NCI-H1417 treated with DMSO at 0.1 percent for 48 hours (cell line): Measurements from ENCODE around the gene INHBE.
A peak's percentile ranks its signal among the peaks of the same experiment; 100 is the strongest.
"Not testable (repeated sequence)": the region's sequence is repeated elsewhere in the genome, so short reads cannot be mapped to it uniquely, and the experiment has no call there.

Source experiments
- DNase-seq: peaks from one replicate; lab custom pipeline; 2025; lab: John Stamatoyannopoulos, UW

The INHBE gene

DNA sequence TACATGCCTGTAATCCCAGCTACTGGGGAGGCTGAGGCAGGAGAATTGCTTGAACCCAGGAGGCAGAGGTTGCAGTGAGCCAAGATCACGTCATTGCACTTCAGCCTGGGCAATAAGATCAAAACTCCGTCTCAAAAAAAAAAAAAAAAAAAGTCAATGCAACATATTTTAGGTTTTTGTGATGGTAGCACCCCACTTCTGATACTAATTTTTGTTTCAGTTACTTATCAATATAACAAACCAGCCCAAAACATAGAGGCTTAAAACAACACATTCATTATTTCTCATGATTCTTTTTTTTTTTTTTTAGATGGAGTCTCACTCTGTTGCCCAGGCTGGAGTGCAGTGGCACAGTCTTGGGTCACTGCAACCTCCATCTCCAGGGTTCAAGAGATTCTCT, 13.7 kb upstream of the INHBE start:
- not testable (repeated sequence) for DNase-seq

DNA sequence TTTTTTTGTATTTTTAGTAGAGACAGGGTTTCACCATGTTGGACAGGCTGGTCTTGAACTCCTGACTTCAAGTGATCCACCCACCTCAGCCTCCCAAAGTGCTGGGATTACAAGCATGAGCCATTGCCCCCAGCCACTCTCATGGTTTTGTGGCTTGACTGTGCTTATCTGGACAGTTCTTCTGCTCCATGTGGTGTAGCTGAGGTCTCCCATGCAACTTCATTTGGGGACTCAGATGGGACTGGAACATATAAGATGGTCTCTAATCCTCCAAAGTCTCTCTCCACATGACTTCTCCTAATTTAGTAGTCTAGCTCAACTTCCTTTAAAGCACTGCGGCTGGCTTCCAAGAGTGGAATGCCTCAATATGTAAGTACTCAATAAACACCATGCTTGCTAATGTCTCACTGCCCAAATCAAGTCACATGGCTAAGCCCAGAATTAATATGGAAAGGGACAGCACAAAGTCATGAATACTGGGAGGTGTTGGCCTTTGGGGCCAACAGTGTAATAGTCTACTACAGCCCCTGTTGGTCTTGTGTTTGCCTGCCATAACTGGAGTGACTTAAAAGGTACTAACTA, 13.2 kb upstream of the INHBE start:
- DNase-seq, result no peak

DNA sequence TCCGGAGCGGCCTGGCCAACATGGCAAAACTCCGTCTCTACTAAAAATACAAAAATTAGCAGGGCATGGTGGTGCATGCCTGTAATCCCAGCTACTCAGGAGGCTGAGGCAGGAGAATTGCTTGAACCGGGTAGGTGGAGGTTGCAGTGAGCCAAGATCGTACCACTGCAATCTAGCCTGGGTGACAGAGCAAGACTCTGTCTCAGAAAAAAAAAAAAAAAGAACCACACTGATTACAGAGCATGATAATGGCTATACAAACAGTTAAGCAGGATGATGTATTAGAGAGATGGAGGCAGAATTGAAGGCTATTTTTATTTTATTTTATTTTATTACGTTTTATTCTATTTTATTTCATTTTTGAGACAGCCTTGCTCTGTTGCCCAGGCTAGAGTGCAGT, 10.8 kb upstream of the INHBE start:
- DNase-seq, result not testable (repeated sequence)

DNA sequence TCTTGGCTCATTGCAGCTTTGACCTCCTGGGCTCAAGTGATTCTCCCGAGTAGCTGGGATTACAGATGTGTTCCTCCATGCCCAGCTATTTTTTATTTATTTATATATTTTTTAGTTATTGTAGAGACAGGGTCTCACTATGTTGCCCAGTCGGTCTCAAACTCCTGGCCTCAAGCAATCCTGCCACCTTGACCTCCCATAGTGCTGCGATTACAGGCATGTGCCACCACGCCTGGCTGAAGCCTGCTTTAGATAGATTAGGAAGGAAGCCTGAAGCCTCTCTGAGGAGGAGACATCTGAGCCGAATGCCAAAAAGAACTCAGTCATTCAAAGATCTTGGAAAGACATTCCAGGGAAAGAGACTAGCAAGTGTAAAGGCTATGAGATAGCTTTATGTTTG, 10.4 kb upstream of the INHBE start:
- DNase-seq, result no peak

DNA sequence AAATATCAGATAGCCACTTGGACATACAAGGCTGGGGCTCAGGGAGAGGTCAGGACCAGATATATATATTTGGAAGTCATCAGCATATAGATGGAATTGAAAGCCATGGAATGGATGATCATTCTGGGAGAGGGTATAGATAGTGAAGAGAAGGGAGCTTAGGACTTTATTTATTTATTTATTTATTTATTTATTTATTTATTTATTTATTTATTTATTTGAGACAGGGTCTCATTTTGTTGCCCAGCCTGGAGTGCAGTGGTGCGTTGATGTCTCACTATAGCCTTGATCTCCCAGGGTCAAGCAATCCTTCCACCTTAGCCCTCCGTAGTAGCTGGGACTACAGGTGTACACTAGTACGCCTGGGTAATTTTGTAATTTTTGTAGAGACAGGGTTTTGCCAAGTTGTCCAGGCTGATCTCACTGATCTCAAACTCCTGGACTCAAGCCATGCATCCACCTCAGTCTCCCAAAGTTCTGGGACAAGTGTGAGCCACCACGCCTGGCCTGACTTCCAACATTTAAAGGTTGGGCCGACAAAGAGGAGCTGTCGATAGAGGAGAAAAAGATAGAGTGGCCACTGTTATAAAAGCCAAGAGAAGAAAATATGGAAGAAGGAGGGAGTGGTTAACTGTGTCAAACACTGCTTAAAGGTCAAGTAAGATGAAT, 8.7 kb upstream of the INHBE start:
- no peak for DNase-seq

DNA sequence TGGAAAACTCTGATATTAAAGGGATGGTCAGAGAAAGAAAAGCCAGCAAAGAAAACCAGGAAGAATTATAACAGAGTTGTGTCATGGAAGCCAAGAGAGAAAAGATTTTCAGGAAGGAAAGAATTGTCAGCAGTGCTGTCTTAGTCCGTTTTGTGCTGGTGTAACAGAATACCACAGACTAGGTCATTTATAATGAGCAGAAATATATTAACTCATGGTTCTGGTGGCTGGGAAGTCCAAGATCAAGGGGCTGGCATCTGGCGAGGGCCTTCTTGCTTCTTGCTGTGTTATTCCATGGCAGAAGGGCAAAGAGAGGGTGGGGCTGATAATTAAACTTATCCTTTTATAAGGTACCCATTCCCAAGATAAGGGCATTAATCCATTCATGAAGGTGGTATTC, 6.4 kb upstream of the INHBE start:
- DNase-seq, result no peak

DNA sequence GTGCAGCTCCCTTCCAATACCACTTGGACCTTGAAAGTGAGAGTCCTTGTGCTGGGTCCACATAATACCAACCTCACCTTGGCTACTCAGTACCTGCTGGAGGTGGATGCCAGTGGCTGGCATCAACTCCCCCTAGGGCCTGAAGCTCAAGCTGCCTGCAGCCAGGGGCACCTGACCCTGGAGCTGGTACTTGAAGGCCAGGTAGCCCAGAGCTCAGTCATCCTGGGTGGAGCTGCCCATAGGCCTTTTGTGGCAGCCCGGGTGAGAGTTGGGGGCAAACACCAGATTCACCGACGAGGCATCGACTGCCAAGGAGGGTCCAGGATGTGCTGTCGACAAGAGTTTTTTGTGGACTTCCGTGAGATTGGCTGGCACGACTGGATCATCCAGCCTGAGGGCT, 5.7 kb upstream of the INHBE start:
- no peak for DNase-seq

DNA sequence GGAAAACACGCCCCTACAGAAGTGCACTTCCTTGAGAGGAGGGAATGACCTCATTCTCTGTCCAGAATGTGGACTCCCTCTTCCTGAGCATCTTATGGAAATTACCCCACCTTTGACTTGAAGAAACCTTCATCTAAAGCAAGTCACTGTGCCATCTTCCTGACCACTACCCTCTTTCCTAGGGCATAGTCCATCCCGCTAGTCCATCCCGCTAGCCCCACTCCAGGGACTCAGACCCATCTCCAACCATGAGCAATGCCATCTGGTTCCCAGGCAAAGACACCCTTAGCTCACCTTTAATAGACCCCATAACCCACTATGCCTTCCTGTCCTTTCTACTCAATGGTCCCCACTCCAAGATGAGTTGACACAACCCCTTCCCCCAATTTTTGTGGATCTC, 5.0 kb upstream of the INHBE start:
- no peak for DNase-seq

DNA sequence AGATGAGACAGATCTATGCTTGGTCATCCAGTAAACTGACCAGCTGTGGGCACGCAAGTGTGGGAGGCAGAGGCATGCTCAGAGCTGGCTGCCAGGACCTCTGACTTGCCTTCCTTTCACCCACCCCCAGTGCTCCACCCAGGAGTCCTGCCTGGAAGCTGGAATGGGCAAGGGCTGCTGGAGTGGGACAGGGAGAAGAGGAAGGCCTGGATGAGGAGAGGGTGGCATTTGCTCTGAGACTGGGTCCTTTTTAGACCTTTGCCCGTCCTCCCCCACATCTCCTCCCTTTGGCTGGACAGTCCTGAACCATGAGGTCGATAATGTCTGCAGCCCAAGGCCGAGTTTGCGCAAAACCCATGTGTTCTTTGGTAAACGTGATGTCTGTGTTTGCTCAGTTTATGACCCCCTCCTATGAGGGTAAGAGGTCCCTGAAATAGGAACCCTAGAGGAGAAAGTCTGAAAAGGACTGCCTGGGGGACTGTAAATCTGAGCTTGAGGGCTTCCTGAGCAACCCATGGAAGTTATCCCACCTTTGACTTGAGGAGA, 3.8 kb upstream of the INHBE start:
- DNase-seq, result no peak

DNA sequence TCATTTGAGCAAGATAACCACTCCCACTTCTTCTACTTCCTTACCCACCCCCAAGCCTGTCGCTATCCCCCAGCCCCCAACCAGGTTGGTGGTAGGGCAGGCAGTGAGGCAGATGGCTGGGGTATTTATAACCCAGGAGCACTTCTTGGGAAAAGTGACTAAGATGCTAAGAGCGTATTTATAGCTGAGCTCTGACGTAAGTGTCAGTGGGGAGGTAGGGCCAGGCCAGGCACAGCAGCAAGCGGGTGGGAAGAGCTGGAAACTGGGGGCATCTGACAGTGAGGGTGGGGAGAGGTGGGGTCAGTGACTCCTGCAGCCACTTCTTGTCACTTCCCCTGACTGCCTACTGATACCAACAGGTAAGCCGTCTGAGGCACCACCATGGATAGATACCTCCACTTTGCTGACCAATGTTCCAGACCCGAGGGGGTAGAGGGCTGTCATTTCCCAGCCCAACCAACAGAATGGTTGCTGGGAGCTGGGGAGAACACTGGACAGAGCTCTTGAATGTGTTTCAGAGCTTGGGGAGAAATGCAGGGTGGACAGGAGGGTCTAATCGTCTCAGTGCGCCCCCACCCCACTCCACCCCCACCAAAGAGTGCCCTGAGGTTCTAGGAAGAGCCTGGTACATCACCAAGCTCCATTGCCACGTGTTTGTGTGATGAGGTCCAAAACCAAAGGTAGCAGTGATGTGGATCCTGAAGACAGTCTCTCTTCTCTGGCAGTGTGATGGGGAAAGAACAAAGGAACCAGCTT, 2.7 kb upstream of the INHBE start:
- DNase-seq, result no peak

DNA sequence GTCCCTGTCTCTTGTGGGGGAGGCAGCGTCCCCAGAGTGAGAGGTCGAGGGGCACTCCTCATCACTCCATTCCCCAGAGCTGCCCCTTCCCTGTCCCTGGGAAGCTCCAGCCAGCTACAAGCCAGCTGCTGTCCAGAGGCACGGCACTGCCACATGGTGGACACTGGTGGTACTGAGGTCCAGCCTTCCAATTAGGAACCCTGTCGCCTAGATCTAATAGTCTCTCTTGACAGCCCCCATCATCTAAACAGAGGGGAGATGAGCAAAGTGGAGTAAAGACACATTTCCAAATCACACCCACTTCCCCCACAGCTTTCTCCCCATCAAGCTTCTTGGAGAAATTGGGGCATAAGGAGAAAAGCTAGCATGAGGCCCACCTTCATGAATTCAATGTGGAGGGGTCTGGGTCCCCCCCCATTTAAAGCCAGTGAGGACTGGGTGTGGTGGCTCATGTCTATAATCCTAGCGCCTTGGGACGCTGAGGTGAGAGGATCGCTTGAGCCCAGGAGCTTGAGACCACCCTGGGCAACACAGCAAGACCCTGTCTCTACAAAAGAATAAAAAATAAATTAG, 2.1 kb upstream of the INHBE start:
- DNase-seq, result peak; percentile 43

DNA sequence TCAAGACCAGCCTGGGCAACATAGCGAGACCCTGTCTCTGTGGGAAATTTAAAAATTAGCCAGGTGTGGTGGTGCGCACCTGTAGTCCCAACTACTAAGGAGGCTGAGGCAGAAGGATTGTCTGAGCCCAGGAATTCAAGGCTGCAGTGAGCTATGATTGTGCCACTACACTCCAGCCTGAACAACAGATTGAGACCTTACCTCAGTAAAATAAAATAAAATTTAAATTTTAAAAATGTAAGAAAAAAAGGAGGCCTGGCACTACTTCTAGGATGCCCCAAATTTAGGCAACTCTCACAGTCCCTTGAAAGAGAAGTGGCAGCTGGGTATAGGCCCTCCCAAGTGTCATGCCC, 918 bp upstream of the INHBE start:
- no peak for DNase-seq

DNA sequence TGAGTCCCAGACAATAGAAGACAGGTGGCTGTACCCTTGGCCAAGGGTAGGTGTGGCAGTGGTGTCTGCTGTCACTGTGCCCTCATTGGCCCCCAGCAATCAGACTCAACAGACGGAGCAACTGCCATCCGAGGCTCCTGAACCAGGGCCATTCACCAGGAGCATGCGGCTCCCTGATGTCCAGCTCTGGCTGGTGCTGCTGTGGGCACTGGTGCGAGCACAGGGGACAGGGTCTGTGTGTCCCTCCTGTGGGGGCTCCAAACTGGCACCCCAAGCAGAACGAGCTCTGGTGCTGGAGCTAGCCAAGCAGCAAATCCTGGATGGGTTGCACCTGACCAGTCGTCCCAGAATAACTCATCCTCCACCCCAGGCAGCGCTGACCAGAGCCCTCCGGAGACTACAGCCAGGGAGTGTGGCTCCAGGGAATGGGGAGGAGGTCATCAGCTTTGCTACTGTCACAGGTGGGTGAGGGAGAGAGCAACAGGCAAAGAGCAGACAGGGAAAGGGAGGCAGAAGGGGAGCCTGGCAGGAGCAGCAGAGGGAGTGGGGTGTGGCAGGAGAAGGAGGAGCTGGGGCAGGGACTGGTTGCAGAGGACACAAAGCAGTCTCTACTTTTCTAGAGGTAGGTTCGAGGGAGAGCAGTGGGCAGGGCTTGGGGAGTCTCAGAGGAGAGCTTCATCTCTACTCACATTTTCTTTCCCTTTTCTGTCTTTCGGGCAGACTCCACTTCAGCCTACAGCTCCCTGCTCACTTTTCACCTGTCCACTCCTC, 452 bp downstream of the INHBE start:
- DNase-seq, result no peak

DNA sequence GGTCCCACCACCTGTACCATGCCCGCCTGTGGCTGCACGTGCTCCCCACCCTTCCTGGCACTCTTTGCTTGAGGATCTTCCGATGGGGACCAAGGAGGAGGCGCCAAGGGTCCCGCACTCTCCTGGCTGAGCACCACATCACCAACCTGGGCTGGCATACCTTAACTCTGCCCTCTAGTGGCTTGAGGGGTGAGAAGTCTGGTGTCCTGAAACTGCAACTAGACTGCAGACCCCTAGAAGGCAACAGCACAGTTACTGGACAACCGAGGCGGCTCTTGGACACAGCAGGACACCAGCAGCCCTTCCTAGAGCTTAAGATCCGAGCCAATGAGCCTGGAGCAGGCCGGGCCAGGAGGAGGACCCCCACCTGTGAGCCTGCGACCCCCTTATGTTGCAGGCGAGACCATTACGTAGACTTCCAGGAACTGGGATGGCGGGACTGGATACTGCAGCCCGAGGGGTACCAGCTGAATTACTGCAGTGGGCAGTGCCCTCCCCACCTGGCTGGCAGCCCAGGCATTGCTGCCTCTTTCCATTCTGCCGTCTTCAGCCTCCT, 1.1 kb downstream of the INHBE start:
- no peak for DNase-seq

DNA sequence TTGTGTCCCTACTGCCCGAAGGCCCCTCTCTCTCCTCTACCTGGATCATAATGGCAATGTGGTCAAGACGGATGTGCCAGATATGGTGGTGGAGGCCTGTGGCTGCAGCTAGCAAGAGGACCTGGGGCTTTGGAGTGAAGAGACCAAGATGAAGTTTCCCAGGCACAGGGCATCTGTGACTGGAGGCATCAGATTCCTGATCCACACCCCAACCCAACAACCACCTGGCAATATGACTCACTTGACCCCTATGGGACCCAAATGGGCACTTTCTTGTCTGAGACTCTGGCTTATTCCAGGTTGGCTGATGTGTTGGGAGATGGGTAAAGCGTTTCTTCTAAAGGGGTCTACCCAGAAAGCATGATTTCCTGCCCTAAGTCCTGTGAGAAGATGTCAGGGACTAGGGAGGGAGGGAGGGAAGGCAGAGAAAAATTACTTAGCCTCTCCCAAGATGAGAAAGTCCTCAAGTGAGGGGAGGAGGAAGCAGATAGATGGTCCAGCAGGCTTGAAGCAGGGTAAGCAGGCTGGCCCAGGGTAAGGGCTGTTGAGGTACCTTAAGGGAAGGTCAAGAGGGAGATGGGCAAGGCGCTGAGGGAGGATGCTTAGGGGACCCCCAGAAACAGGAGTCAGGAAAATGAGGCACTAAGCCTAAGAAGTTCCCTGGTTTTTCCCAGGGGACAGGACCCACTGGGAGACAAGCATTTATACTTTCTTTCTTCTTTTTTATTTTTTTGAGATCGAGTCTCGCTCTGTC, 1.8 kb downstream of the INHBE start:
- DNase-seq, result no peak

DNA sequence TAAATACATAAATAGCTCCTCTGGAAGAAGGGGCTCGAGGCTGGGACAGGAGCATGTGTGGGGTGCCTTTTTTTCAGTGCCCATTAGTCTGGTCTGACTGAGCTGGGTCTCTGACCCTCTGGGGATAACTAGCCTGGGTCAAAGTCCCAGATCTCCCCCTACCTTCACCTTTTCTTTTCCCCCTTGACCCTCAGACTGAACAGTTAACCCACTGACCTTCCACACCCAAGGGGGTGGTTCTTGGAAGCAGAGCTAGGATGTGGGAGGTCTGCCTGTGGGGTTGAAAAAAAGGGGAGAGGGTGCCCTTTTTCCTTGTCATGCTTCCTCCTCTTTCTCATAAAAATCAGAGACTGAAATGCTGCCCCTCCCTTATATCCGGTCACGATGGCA, 3.6 kb downstream of the INHBE start:
- DNase-seq, result no peak

DNA sequence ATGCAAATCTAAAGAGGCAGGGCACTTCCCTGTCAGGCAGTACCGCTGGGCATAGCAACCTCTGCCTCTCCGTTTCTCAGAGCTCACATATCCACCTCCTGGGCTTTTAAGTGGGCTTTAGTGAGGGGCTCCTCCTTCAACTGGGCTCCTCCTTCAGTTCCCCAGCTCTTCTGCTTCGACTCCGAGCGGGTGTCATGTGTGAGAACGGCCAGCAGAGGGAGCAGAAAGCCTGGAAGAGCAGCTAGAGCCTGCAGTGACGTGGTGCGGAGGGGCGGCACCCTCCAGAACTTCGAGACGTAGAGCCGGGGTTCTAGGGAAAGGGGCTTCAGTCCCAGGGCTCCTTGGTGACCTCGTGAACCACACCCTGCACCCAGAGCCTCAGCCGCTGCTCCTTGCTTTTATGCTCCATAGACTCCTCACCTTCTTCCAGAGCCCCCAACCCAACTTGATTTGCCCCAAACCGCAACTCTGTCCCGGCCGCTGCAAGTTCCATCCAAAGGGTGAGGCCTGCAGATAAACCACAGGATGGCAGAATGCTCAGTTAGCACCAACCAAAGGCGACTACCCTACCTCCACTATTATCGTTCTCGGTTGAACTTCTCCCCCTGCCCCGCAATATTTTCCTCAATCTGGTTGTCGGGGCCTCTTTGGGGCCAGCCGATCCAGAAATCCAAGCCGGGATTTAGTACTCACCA, 4.1 kb downstream of the INHBE start:
- peak; percentile 77 for DNase-seq

DNA sequence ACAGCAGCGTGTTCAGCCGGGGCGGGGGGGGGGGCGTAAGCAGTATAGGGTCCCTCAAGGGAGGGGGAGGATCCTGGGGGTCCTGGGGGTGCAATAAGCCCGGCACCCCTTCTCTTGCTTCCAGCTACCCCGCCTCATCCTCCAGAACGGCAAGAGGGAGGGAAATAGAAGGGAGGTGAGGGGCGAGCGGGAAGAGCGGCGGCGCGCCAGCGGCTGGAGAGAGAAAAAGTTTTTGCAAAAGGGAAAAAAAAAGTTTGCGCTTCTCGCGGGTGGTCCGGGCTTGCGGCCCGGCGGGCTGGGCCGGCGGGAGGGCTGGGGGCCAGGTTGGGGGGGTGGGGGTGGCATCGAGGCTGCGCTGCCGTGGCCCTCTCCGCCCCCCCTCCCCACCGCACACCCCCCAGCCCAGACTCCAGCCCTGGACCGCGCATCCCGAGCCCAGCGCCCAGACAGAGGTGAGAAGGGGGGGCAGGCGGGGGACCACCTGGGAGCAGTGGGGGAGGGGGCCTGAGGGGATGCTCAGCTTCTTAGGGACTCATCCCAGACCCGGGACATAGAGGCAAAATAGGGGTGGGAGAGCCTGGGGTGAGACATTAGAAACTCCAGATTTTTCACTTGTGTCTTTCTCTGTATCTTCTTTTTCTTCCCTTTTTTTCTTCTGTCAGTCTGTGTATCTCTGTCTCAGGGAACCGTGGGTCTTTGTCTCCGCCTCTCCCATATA, 4.8 kb downstream of the INHBE start, which contains the start of gene GLI1:
TSS of gene GLI1 (plus strand) at position 36 of the 718 bp plus-strand sequence. CDS start 3,907 bp downstream, outside the sequence.
- DNase-seq, result no peak

DNA sequence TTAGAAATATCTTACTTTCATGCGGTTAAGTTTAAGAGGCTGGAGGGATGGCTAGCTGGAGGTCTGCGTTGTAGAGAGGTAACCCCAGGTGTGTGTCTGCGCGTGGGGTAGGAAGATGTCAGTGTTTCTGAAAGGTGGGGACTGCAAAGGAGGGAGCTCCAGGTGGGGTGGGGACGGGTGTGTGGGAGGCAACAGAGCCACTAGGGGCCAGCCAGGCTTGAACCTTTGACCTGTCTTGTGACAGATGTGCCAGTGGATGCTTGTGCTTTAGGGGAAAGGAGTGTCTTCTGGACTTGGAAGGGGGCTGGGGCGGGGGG, 5.3 kb downstream of the INHBE start:
- no peak for DNase-seq

DNA sequence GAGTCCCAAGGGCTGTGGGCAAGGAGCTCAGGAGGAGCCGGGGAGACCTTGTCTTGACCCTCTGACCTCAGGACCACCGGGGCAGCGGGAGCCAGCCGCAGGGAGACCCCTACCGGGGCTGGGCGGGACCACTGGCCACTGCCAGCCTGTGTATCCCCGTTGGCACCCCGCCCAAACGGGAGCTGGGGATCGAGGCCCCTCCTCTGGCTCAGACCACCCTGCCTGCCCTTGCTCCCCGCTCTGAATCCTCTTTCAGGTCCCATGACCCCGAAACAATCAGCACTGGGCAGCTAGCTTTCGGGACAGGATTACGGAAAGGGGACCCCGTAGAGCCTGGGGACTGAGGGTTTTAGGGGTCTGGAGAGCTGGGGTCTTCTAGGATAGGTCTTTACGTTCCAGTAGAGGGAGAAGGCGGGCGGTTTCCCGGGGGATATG, 5.8 kb downstream of the INHBE start:
- DNase-seq, result no peak
